PC-3 (cell line): ENCODE measurements around the gene IL31. TPM values are rescaled to one million over a fixed set of nuclear protein-coding genes. Genes with fewer than 3 reads are reported as not detected.

ENCODE experiments used
- ATAC-seq: fragments of 200-7000 bp; cut with Tn5 transposase; 2 replicates; pipeline ENCODE4 v1.9.1; 2020; ENCODE audit warnings: mild to moderate bottlenecking, moderate library complexity
- BruUV-seq: library from RNA; stranded (reverse); fragments of 400-500 nt; replicated peaks from 2 replicates; lab custom pipeline; 2021; lab: Mats Ljungman, UMichigan
- CTCF ChIA-PET: fragments of 300-600 bp; sonication (Branson Sonifier 250); formaldehyde crosslinking; loops from one replicate; lab custom pipeline; 2022; ENCODE audit warnings: antibody characterized with exemption; lab: Charles Lee
- POLR2A ChIA-PET: fragments of 300-600 bp; sonication (Branson Sonifier 250); formaldehyde crosslinking; loops from one replicate; lab custom pipeline; 2022; ENCODE audit warnings: antibody characterized with exemption; ENCODE audit not compliant: unreplicated experiment; lab: Charles Lee
- DNase-seq: peaks from one replicate; pipeline ENCODE4 v3.0.0-alpha.2; 2015
- H2AFZ ChIP-seq: fragments of 300-600 bp; sonication (generic); 2 replicates; pipeline ENCODE4 v1.6.0; 2016; ENCODE audit warnings: antibody characterized with exemption, low read length
- H3F3A ChIP-seq: fragments of 300-600 bp; sonication (generic); one replicate; pipeline ENCODE4 v1.6.0; 2017; ENCODE audit warnings: antibody characterized with exemption, low read length, control low read depth, mild to moderate bottlenecking; ENCODE audit not compliant: unreplicated experiment
- H3K27ac ChIP-seq: fragments of 300-600 bp; sonication (generic); 2 replicates; pipeline ENCODE4 v1.5.1; 2016; ENCODE audit warnings: mild to moderate bottlenecking, low read length
- H3K27me3 ChIP-seq: fragments of 300-600 bp; sonication (generic); 2 replicates; pipeline ENCODE4 v1.6.1; 2016; ENCODE audit warnings: low read length, mixed read lengths
- H3K36me3 ChIP-seq: fragments of 300-600 bp; sonication (generic); 2 replicates; pipeline ENCODE4 v1.6.1; 2016; ENCODE audit warnings: low read depth, mixed run types, low read length, mixed read lengths
- H3K4me1 ChIP-seq: fragments of 300-600 bp; sonication (generic); 2 replicates; pipeline ENCODE4 v1.5.1; 2016; ENCODE audit warnings: low read length; ENCODE audit not compliant: insufficient read depth
- H3K4me2 ChIP-seq: fragments of 300-600 bp; sonication (generic); 2 replicates; pipeline ENCODE4 v1.6.0; 2016; ENCODE audit warnings: low read length
- H3K4me3 ChIP-seq: fragments of 300-600 bp; sonication (generic); 2 replicates; pipeline ENCODE4 v1.5.1; 2016; ENCODE audit warnings: mild to moderate bottlenecking, low read length, mixed read lengths
- H3K79me2 ChIP-seq: fragments of 300-600 bp; sonication (generic); 2 replicates; pipeline ENCODE4 v1.6.1; 2017; ENCODE audit warnings: low read length, mixed read lengths
- H3K9ac ChIP-seq: fragments of 300-600 bp; sonication (generic); 2 replicates; pipeline ENCODE4 v1.6.0; 2016; ENCODE audit warnings: mild to moderate bottlenecking, low read length
- H3K9me2 ChIP-seq: fragments of 300-600 bp; sonication (generic); replicated peaks from 2 replicates; pipeline ENCODE4 v1.6.1; 2016; ENCODE audit warnings: mixed run types, low read length, mixed read lengths
- H3K9me3 ChIP-seq: fragments of 300-600 bp; sonication (generic); 2 replicates; pipeline ENCODE4 v1.6.1; 2016; ENCODE audit warnings: low read length, mixed read lengths
- H4K20me1 ChIP-seq: fragments of 300-600 bp; sonication (generic); 2 replicates; pipeline ENCODE4 v1.6.1; 2016; ENCODE audit warnings: low read length, mixed read lengths
- EZH2 ChIP-seq: fragments of 300-600 bp; sonication (generic); IDR thresholded peaks from one replicate; pipeline ENCODE4 v1.6.1; 2017; ENCODE audit warnings: antibody characterized with exemption, mild to moderate bottlenecking, low read length; ENCODE audit not compliant: unreplicated experiment
- EZH2phosphoT487 ChIP-seq: fragments of 300-600 bp; sonication (generic); IDR thresholded peaks from 2 replicates; pipeline ENCODE4 v1.6.1; 2018; ENCODE audit warnings: mild to moderate bottlenecking, antibody characterized with exemption, low read length, borderline replicate concordance
- intact Hi-C: fragments of 100-400 bp; cut with micrococcal nuclease; formaldehyde crosslinking; loops from 2 replicates; pipeline ENCODE4 v1.9.0; 2023
- total RNA-seq: library from RNA; depleted of rRNA; stranded (reverse); fragments of >200 nt; gene quantifications from 2 replicates; pipeline ENCODE4 v1.2.3, GENCODE V29; 2014
- TF ChIP-seq, protein P1 (sequence below): fragments of 300-600 bp; sonication (generic); conservative IDR thresholded peaks from 2 replicates; pipeline ENCODE4 v1.5.1; 2017; ENCODE audit warnings: antibody characterized with exemption, low read depth, mild to moderate bottlenecking, low read length

Gene IL31
- total RNA-seq, 1 experiment from 2014 or later, result not detected

DNA sequence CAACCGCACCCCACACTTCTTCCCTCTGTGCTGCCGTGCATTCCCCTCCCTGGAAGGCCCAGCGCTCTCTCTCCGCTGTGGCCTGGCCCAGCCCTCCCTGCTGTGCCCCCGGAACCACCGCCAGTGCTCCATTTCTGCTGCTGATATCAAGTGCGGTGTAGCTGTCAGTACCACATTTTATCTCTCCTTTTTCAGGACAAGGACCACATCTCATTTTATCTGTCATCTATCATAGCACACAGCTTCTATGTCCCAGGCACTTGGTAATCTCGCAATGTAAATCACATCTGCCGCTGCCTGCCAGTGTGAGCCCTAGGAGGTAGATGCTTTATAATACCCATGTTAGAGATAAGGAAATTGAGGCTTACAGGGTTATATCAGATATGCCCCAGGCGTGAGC is 18.3 kb downstream of the IL31 start:
- Histone ChIP-seq H3K4me3 (no peak overlapping the region), H2AFZ (no peak overlapping the region), H3K36me3 (no peaks in the 10 kb centered on the region), H3K9me3 (no peaks in the 10 kb centered on the region), H3K27ac (no peak overlapping the region), H3F3A (no peaks in the 10 kb centered on the region), H3K9me2 (no peaks in the 10 kb centered on the region), H3K4me1 (no peaks in the 10 kb centered on the region), H3K27me3 (no peaks in the 10 kb centered on the region), H3K4me2 (no peak overlapping the region), H3K79me2 (no peaks in the 10 kb centered on the region), H3K9ac (no peak overlapping the region), H4K20me1 (no peaks in the 10 kb centered on the region)
- no TSS peak for BruUV-seq
- CTCF ChIA-PET, result no interaction called here
- POLR2A ChIA-PET, result no interaction called here
- intact Hi-C loops, result no loop called here
- TF ChIP-seq, protein P1, sequence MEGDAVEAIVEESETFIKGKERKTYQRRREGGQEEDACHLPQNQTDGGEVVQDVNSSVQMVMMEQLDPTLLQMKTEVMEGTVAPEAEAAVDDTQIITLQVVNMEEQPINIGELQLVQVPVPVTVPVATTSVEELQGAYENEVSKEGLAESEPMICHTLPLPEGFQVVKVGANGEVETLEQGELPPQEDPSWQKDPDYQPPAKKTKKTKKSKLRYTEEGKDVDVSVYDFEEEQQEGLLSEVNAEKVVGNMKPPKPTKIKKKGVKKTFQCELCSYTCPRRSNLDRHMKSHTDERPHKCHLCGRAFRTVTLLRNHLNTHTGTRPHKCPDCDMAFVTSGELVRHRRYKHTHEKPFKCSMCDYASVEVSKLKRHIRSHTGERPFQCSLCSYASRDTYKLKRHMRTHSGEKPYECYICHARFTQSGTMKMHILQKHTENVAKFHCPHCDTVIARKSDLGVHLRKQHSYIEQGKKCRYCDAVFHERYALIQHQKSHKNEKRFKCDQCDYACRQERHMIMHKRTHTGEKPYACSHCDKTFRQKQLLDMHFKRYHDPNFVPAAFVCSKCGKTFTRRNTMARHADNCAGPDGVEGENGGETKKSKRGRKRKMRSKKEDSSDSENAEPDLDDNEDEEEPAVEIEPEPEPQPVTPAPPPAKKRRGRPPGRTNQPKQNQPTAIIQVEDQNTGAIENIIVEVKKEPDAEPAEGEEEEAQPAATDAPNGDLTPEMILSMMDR, result no peak
- TF ChIP-seq EZH2phosphoT487, result no peak
- no peak for TF ChIP-seq EZH2
- no peak for ATAC-seq
- no peak for DNase-seq

DNA sequence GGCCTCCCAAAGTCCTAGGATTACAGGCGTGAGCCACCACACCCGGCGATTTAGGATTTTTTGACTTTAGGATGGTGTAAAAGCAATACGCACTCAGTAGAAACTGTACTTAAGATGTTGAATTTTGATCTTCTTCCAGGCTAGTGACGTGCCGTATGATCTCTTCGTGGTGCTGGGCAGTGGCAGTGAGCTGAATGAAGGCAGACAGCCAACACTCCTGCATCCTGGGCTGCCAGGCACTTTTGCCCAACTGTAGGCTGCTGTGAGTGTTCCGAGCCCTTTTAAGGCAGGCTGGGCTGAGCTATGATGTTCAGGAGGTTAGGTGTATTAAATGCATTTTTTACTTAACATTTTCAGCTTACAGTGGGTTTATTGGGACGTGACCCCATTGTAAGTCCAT is 21.3 kb downstream of the IL31 start:
- ChIA-PET POLR2A (no interaction called here), CTCF (no interaction called here)
- H3K4me2 ChIP-seq, result no peak overlapping the region
- ATAC-seq (no peak), DNase-seq (no peak)
- H3K27me3 ChIP-seq, result no peaks in the 10 kb centered on the region
- no peaks in the 10 kb centered on the region for H3K4me1 ChIP-seq
- H3K4me3 ChIP-seq, result no peak overlapping the region
- no peak overlapping the region for H3K27ac ChIP-seq
- H3K9me3 ChIP-seq, result no peaks in the 10 kb centered on the region
- no peak overlapping the region for H3K9ac ChIP-seq
- H3K9me2 ChIP-seq, result no peaks in the 10 kb centered on the region
- H2AFZ ChIP-seq, result no peak overlapping the region
- no TSS peak for BruUV-seq
- H3K36me3 ChIP-seq, result no peaks in the 10 kb centered on the region
- intact Hi-C loops, result loop anchor here (5.0 kb wide), 1 partner anchor 40 kb away; no protein-coding TSS in a partner anchor
- no peaks in the 10 kb centered on the region for H3F3A ChIP-seq
- TF ChIP-seq EZH2, result no peak
- TF ChIP-seq, protein P1, result no peak
- TF ChIP-seq EZH2phosphoT487, result no peak
- H3K79me2 ChIP-seq, result no peaks in the 10 kb centered on the region
- H4K20me1 ChIP-seq, result no peaks in the 10 kb centered on the region

GRCh38 chr12:122150127-122150681 is 23.8 kb downstream of the IL31 start:
- no peak overlapping the region for H3K27ac ChIP-seq
- no peaks in the 10 kb centered on the region for H3F3A ChIP-seq
- no peak overlapping the region for H3K9ac ChIP-seq
- H3K36me3 ChIP-seq, result no peaks in the 10 kb centered on the region
- DNase-seq, result no peak
- no peaks in the 10 kb centered on the region for H3K79me2 ChIP-seq
- no TSS peak for BruUV-seq
- no peak for ATAC-seq
- TF ChIP-seq, protein P1, result no peak
- TF ChIP-seq EZH2phosphoT487 (no peak), EZH2 (no peak)
- no peak overlapping the region for H3K4me3 ChIP-seq
- no peak overlapping the region for H2AFZ ChIP-seq
- CTCF ChIA-PET, result no interaction called here
- no peaks in the 10 kb centered on the region for H3K4me1 ChIP-seq
- no peak overlapping the region for H3K4me2 ChIP-seq
- no peaks in the 10 kb centered on the region for H3K9me2 ChIP-seq
- H3K27me3 ChIP-seq, result no peaks in the 10 kb centered on the region
- no peaks in the 10 kb centered on the region for H3K9me3 ChIP-seq
- POLR2A ChIA-PET, result no interaction called here
- intact Hi-C loops, result loop anchor here (5.0 kb wide), 1 partner anchor 42 kb away; no protein-coding TSS in a partner anchor
- no peaks in the 10 kb centered on the region for H4K20me1 ChIP-seq
